ENCODE measurements around the gene ARHGEF19.
A peak's percentile ranks its signal among the peaks of the same experiment; 100 is the strongest.

ARHGEF19 gene

GRCh38 chr1:16243215-16243610, 30.8 kb upstream of the ARHGEF19 start:
- CTCF ChIA-PET: interaction anchor here (0.7 to 5.5 kb wide), 10 partner anchors 11 to 455 kb away, joined by 3 to 91 read pairs (median 5); partner anchors contain the start of gene FAM131C
- no peak for TF ChIP-seq ZNF280D (tag by site-specific recombination; IDR thresholded peaks at IDR 0.05)
- TF ChIP-seq SCRT2 (tag by site-specific recombination; IDR thresholded peaks at IDR 0.05): peak; percentile 50; the same call in 1 of the 2 replicates
- peak; percentile 65; the same call in 1 of the 2 replicates for TF ChIP-seq ZNF18 (tag by site-specific recombination; IDR thresholded peaks at IDR 0.05)
- TF ChIP-seq KLF7 (tag by site-specific recombination; IDR thresholded peaks at IDR 0.05; ENCODE audit: borderline replicate concordance): no peak

GRCh38 chr1:16242556-16243214, 30.2 kb upstream of the ARHGEF19 start:
- no peaks in the 10 kb centered on the region for H3K9me3 ChIP-seq (ENCODE audit: control insufficient read depth, insufficient read depth, low read depth, low read length)
- ChIA-PET POLR2A (no interaction called here), CTCF (interaction anchor here (1.0 to 5.5 kb wide), 7 partner anchors 11 to 169 kb away, joined by 3 to 91 read pairs (median 14); partner anchors contain the start of gene FAM131C)
- no peak overlapping the region for H3K4me3 ChIP-seq (ENCODE audit: low read depth, low read length)
- no peak overlapping the region for H3K27ac ChIP-seq (ENCODE audit: extremely low read depth, low read depth, low read length)
- H3K4me1 ChIP-seq (ENCODE audit: control insufficient read depth, insufficient read depth, low read length): peaks cover 3% of the 10 kb centered on the region
- TF ChIP-seq, protein P1, sequence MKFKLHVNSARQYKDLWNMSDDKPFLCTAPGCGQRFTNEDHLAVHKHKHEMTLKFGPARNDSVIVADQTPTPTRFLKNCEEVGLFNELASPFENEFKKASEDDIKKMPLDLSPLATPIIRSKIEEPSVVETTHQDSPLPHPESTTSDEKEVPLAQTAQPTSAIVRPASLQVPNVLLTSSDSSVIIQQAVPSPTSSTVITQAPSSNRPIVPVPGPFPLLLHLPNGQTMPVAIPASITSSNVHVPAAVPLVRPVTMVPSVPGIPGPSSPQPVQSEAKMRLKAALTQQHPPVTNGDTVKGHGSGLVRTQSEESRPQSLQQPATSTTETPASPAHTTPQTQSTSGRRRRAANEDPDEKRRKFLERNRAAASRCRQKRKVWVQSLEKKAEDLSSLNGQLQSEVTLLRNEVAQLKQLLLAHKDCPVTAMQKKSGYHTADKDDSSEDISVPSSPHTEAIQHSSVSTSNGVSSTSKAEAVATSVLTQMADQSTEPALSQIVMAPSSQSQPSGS (tag by site-specific recombination; IDR thresholded peaks at IDR 0.05; ENCODE audit: low read depth): no peak
- TF ChIP-seq ZNF26 (tag by site-specific recombination; IDR thresholded peaks at IDR 0.05) (no peak), MEIS1 (CRISPR knock-in tag; IDR thresholded peaks at IDR 0.05; ENCODE audit: borderline replicate concordance) (no peak), ZNF692 (tag by site-specific recombination; IDR thresholded peaks at IDR 0.05) (no peak), ZNF114 (tag by site-specific recombination; IDR thresholded peaks at IDR 0.05) (no peak), ZBTB7A (tag by site-specific recombination; IDR thresholded peaks at IDR 0.05; ENCODE audit: low read depth) (no peak), ZNF48 (tag by site-specific recombination; IDR thresholded peaks at IDR 0.05) (no peak), ZNF19 (tag by site-specific recombination; IDR thresholded peaks at IDR 0.05; ENCODE audit: low read depth) (no peak), ZNF658 (tag by site-specific recombination; IDR thresholded peaks at IDR 0.05) (no peak), YY2 (tag by site-specific recombination; IDR thresholded peaks at IDR 0.05) (no peak), ZNF596 (tag by site-specific recombination; IDR thresholded peaks at IDR 0.05) (no peak), ZEB2 (tag by site-specific recombination; IDR thresholded peaks at IDR 0.05) (no peak), ZNF664 (tag by site-specific recombination; IDR thresholded peaks at IDR 0.05) (no peak), ZNF76 (tag by site-specific recombination; IDR thresholded peaks at IDR 0.05; ENCODE audit: borderline replicate concordance, low read depth) (no peak), ZNF510 (tag by site-specific recombination; IDR thresholded peaks at IDR 0.05; ENCODE audit: insufficient replicate concordance) (no peak)
- TF ChIP-seq, protein P2, sequence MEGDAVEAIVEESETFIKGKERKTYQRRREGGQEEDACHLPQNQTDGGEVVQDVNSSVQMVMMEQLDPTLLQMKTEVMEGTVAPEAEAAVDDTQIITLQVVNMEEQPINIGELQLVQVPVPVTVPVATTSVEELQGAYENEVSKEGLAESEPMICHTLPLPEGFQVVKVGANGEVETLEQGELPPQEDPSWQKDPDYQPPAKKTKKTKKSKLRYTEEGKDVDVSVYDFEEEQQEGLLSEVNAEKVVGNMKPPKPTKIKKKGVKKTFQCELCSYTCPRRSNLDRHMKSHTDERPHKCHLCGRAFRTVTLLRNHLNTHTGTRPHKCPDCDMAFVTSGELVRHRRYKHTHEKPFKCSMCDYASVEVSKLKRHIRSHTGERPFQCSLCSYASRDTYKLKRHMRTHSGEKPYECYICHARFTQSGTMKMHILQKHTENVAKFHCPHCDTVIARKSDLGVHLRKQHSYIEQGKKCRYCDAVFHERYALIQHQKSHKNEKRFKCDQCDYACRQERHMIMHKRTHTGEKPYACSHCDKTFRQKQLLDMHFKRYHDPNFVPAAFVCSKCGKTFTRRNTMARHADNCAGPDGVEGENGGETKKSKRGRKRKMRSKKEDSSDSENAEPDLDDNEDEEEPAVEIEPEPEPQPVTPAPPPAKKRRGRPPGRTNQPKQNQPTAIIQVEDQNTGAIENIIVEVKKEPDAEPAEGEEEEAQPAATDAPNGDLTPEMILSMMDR (tag by site-specific recombination; IDR thresholded peaks at IDR 0.05): no peak
- H3K36me3 ChIP-seq (ENCODE audit: control insufficient read depth in 2 of 2, insufficient read depth in 1 of 2, low read length in 2 of 2): peaks cover 0 to 10% of the 10 kb centered on the region in 2 experiments; a peak in 1 of 3 replicates

More at GRCh38 chr1:16243215-16243610, 30.8 kb upstream of the ARHGEF19 start:
- POLR2A ChIA-PET: no interaction called here
- H3K4me1 ChIP-seq (ENCODE audit: control insufficient read depth, insufficient read depth, low read length): peaks cover 4% of the 10 kb centered on the region
- H3K36me3 ChIP-seq (ENCODE audit: control insufficient read depth in 2 of 2, insufficient read depth in 1 of 2, low read length in 2 of 2): peaks cover 0 to 13% of the 10 kb centered on the region in 2 experiments; a peak in 1 of 3 replicates
- H3K4me3 ChIP-seq (ENCODE audit: low read depth, low read length): no peak overlapping the region
- H3K9me3 ChIP-seq (ENCODE audit: control insufficient read depth, insufficient read depth, low read depth, low read length): no peaks in the 10 kb centered on the region
- no peak overlapping the region for H3K27ac ChIP-seq (ENCODE audit: extremely low read depth, low read depth, low read length)

Measured in HEK293 (cell line).